GM18526 (cell line): ENCODE measurements around the gene TOGARAM2.

Source experiments
- POLR2A ChIP-seq: IDR thresholded peaks from 3 replicates; pipeline ENCODE4 v1.6.1; 2011; ENCODE audit not compliant: insufficient read length; ENCODE audit errors: extremely low read depth

Gene TOGARAM2

GRCh38 chr2:29064746-29065067 is 83.6 kb downstream of the TOGARAM2 start:
- TF ChIP-seq POLR2A, result no peak

- no peak for TF ChIP-seq POLR2A
These were observed 84.1 kb downstream of the TOGARAM2 start for GRCh38 chr2:29065068-29065811.

- TF ChIP-seq POLR2A, result no peak
These were observed 85.3 kb downstream of the TOGARAM2 start for GRCh38 chr2:29066271-29066860.

- TF ChIP-seq POLR2A, result no peak
These were observed 86.0 kb downstream of the TOGARAM2 start for GRCh38 chr2:29066997-29067605.

- TF ChIP-seq POLR2A, result no peak
These were observed 87.4 kb downstream of the TOGARAM2 start for GRCh38 chr2:29068513-29068912.

GRCh38 chr2:29070526-29070925 is 89.4 kb downstream of the TOGARAM2 start:
- no peak for TF ChIP-seq POLR2A

GRCh38 chr2:29071032-29071975 is 90.2 kb downstream of the TOGARAM2 start:
- no peak for TF ChIP-seq POLR2A

- no peak for TF ChIP-seq POLR2A
These were observed 91.2 kb downstream of the TOGARAM2 start for GRCh38 chr2:29072251-29072650.

GRCh38 chr2:29072971-29073725 is 92.0 kb downstream of the TOGARAM2 start:
- no peak for TF ChIP-seq POLR2A

- no peak for TF ChIP-seq POLR2A
These were observed 92.8 kb downstream of the TOGARAM2 start for GRCh38 chr2:29073933-29074332.

- no peak for TF ChIP-seq POLR2A
These were observed 93.3 kb downstream of the TOGARAM2 start, which contains the start of gene PCARE for GRCh38 chr2:29074411-29074810. Gene PCARE (minus strand): TSS chr2:29074523. CDS start chr2:29074261, 262 bp downstream.

- TF ChIP-seq POLR2A, result no peak
These were observed 95.0 kb downstream of the TOGARAM2 start for GRCh38 chr2:29075894-29076705.

GRCh38 chr2:29079887-29080286 is 98.8 kb downstream of the TOGARAM2 start:
- no peak for TF ChIP-seq POLR2A
